Nephron (organoid): ENCODE results near the gene TAS2R10.

Experiments used
- H3K27ac Mint-ChIP-seq, 3 experiments: 2 replicates each; pipeline ENCODE4 v1.8.0; 2020; ENCODE audit warnings: mixed read lengths in 3 of 3, mild to moderate bottlenecking in 2 of 3, moderate library complexity in 1 of 3
- H3K27me3 Mint-ChIP-seq: 2 replicates; pipeline ENCODE4 v1.8.0; 2021; ENCODE audit warnings: low read depth, mild to moderate bottlenecking, moderate library complexity, mixed read lengths
- H3K36me3 Mint-ChIP-seq: 2 replicates; pipeline ENCODE4 v1.8.0; 2020; ENCODE audit warnings: low read depth, mixed read lengths
- H3K4me1 Mint-ChIP-seq: 2 replicates; pipeline ENCODE4 v1.8.0; 2020; ENCODE audit warnings: mixed read lengths
- H3K4me3 Mint-ChIP-seq, 3 experiments: 2 replicates each; pipeline ENCODE4 v1.8.0; 2020; ENCODE audit warnings: mild to moderate bottlenecking in 3 of 3, mixed read lengths in 3 of 3, moderate library complexity in 2 of 3
- H3K9me3 Mint-ChIP-seq: 2 replicates; pipeline ENCODE4 v1.8.0; 2020; ENCODE audit warnings: mixed read lengths
- TF ChIP-seq, protein P1 (sequence below), 3 experiments: fragments of 200-600 bp; sonication (generic); IDR thresholded peaks; one replicate each; pipeline ENCODE4 v1.5.0; 2021; ENCODE audit warnings: antibody characterized with exemption in 3 of 3; ENCODE audit not compliant: unreplicated experiment in 3 of 3

TAS2R10 gene

DNA sequence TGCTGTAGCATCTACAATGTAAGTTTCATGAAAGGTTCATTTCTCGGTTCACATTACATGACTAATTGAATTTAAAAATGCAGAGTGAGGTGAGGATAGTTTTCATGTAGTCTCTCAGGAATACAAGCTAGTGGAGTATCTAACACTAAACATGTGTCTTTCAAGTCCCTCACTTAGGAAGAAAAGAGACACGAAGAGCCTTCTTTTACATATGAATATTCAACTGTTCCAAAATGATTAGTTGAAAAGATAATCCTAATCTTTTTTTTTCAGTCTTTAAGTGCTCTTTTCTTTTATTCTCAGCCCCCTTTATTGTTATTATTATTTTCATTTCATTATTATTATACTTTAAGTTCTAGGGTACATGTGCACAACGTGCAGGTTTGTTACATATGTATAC is 12.3 kb upstream of the TAS2R10 start:
- H3K27ac Mint-ChIP-seq = no peak overlapping the region
- TF ChIP-seq, protein P1, sequence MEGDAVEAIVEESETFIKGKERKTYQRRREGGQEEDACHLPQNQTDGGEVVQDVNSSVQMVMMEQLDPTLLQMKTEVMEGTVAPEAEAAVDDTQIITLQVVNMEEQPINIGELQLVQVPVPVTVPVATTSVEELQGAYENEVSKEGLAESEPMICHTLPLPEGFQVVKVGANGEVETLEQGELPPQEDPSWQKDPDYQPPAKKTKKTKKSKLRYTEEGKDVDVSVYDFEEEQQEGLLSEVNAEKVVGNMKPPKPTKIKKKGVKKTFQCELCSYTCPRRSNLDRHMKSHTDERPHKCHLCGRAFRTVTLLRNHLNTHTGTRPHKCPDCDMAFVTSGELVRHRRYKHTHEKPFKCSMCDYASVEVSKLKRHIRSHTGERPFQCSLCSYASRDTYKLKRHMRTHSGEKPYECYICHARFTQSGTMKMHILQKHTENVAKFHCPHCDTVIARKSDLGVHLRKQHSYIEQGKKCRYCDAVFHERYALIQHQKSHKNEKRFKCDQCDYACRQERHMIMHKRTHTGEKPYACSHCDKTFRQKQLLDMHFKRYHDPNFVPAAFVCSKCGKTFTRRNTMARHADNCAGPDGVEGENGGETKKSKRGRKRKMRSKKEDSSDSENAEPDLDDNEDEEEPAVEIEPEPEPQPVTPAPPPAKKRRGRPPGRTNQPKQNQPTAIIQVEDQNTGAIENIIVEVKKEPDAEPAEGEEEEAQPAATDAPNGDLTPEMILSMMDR (IDR thresholded peaks at IDR 0.05; ENCODE audit: unreplicated experiment in 3 of 3) = no peak
- no peaks in the 10 kb centered on the region for H3K27me3 Mint-ChIP-seq
- peaks cover 4% of the 10 kb centered on the region for H3K9me3 Mint-ChIP-seq
- peaks cover 30% of the 10 kb centered on the region for H3K36me3 Mint-ChIP-seq
- no peaks in the 10 kb centered on the region for H3K4me1 Mint-ChIP-seq
- no peak overlapping the region for H3K4me3 Mint-ChIP-seq

- peaks cover 3% of the 10 kb centered on the region for H3K27me3 Mint-ChIP-seq
- H3K4me1 Mint-ChIP-seq = no peaks in the 10 kb centered on the region
- no peak overlapping the region for H3K4me3 Mint-ChIP-seq
- no peaks in the 10 kb centered on the region for H3K36me3 Mint-ChIP-seq
- H3K9me3 Mint-ChIP-seq = no peaks in the 10 kb centered on the region
- TF ChIP-seq, protein P1 (IDR thresholded peaks at IDR 0.05; ENCODE audit: unreplicated experiment in 3 of 3) = no peak
- no peak overlapping the region for H3K27ac Mint-ChIP-seq
Measured at GRCh38 chr12:10829994-10830393, 3.8 kb upstream of the TAS2R10 start.

GRCh38 chr12:10824957-10825356 is 1.2 kb downstream of the TAS2R10 start:
- Mint-ChIP-seq H3K36me3 (no peaks in the 10 kb centered on the region), H3K4me3 (no peak overlapping the region), H3K27ac (no peak overlapping the region), H3K9me3 (no peaks in the 10 kb centered on the region), H3K27me3 (no peaks in the 10 kb centered on the region), H3K4me1 (no peaks in the 10 kb centered on the region)
- TF ChIP-seq, protein P1 (IDR thresholded peaks at IDR 0.05; ENCODE audit: unreplicated experiment in 3 of 3) = no peak

GRCh38 chr12:10811883-10812536 is 14.1 kb downstream of the TAS2R10 start:
- Mint-ChIP-seq H3K36me3 (no peaks in the 10 kb centered on the region), H3K27ac (no peak overlapping the region), H3K4me3 (no peak overlapping the region), H3K27me3 (no peaks in the 10 kb centered on the region), H3K4me1 (no peaks in the 10 kb centered on the region), H3K9me3 (peaks cover 3% of the 10 kb centered on the region)
- TF ChIP-seq, protein P1 (IDR thresholded peaks at IDR 0.05; ENCODE audit: unreplicated experiment in 3 of 3) = no peak

GRCh38 chr12:10810068-10810467 is 16.1 kb downstream of the TAS2R10 start, which contains the start of gene TAS2R9:
Gene TAS2R9 (minus strand): TSS chr12:10810168. CDS start chr12:10810075, 93 bp downstream.
- H3K36me3 Mint-ChIP-seq = no peaks in the 10 kb centered on the region
- no peaks in the 10 kb centered on the region for H3K4me1 Mint-ChIP-seq
- H3K9me3 Mint-ChIP-seq = no peaks in the 10 kb centered on the region
- H3K4me3 Mint-ChIP-seq = no peak within 1 kb of the TSS
- no peak within 1 kb of the TSS for H3K27ac Mint-ChIP-seq
- no peaks in the 10 kb centered on the region for H3K27me3 Mint-ChIP-seq
- TF ChIP-seq, protein P1 (IDR thresholded peaks at IDR 0.05; ENCODE audit: unreplicated experiment in 3 of 3) = no peak

- Mint-ChIP-seq H3K9me3 (no peaks in the 10 kb centered on the region), H3K4me1 (no peaks in the 10 kb centered on the region), H3K27me3 (no peaks in the 10 kb centered on the region), H3K36me3 (no peaks in the 10 kb centered on the region), H3K27ac (no peak within 1 kb of the TSS), H3K4me3 (no peak within 1 kb of the TSS)
- TF ChIP-seq, protein P1 (IDR thresholded peaks at IDR 0.05; ENCODE audit: unreplicated experiment in 3 of 3) = no peak
Measured at GRCh38 chr12:10807186-10807585, 19.0 kb downstream of the TAS2R10 start, which contains the start of gene TAS2R8. Gene TAS2R8 (minus strand): TSS chr12:10807286. CDS start chr12:10806980, 306 bp downstream.
